GM11168 (cell line): Measurements from ENCODE around the gene HCFC1.

ENCODE experiments used
- in situ Hi-C: fragments of 300-500 bp; cut with MboI; formaldehyde crosslinking; loops from one replicate; pipeline ENCODE4 v1.12.0; 2022; ENCODE audit warnings: low sequenced_read_pairs; ENCODE audit not compliant: unreplicated experiment

The HCFC1 gene

GRCh38 chrX:153909024-153909979 is 62.3 kb downstream of the HCFC1 start:
- in situ Hi-C loops, result no loop called here

GRCh38 chrX:153908219-153908860 is 63.3 kb downstream of the HCFC1 start:
- in situ Hi-C loops, result no loop called here

- in situ Hi-C loops, result no loop called here
Observed at GRCh38 chrX:153907456-153907855, 64.2 kb downstream of the HCFC1 start.

- in situ Hi-C loops, result no loop called here
Observed at GRCh38 chrX:153906126-153906917, 65.3 kb downstream of the HCFC1 start.

- in situ Hi-C loops, result no loop called here
Observed at GRCh38 chrX:153905481-153906095, 66.0 kb downstream of the HCFC1 start.

- in situ Hi-C loops, result no loop called here
Observed at GRCh38 chrX:153903991-153904957, 67.3 kb downstream of the HCFC1 start, which contains the start of gene AVPR2. AVPR2 (plus strand) TSS chrX:153904673; CDS start chrX:153905146, 473 bp downstream.

- in situ Hi-C loops, result no loop called here
Observed at GRCh38 chrX:153903238-153903980, 68.2 kb downstream of the HCFC1 start.

- in situ Hi-C loops, result no loop called here
Observed at GRCh38 chrX:153902385-153902784, 69.2 kb downstream of the HCFC1 start.

- in situ Hi-C loops, result no loop called here
Observed at GRCh38 chrX:153901753-153902140, 69.9 kb downstream of the HCFC1 start.

GRCh38 chrX:153900831-153901752 is 70.5 kb downstream of the HCFC1 start:
- in situ Hi-C loops, result no loop called here

- in situ Hi-C loops, result no loop called here
Observed at GRCh38 chrX:153897899-153898298, 73.7 kb downstream of the HCFC1 start.
